Measurements from ENCODE around the gene SMC6. TPM values are rescaled to one million over a fixed set of nuclear protein-coding genes. Genes with fewer than 3 reads are reported as not detected.
A peak's percentile ranks its signal among the peaks of the same experiment; 100 is the strongest.

SMC6 gene
- total RNA-seq = 10 to 100 TPM in 4 of 5 donors, 1 to 10 TPM in 1; 8.8 to 67.4 (median 38.9) TPM
- 1 to 10 TPM; 3.3 to 9.3 (median 4.1) TPM for polyA plus RNA-seq
- long read RNA-seq, donor 1 = 0 reads
- long read RNA-seq, donor 2 = 0 reads
- long read RNA-seq, donor 3, partial matches to known transcripts = 0 of 1 reads
- long read RNA-seq, donor 3, other reads (novel, unspliced or antisense) = 0 of 1 reads
- long read RNA-seq, donor 4 = 0 reads
- long read RNA-seq, donor 5 = 0 reads
- long read RNA-seq, donor 6 = 0 reads
- long read RNA-seq, donor 7 = 0 reads
- long read RNA-seq, donor 8, partial matches to known transcripts = 0 of 1 reads
- long read RNA-seq, donor 8, other reads (novel, unspliced or antisense) = 0 of 1 reads
- long read RNA-seq, donor 9 = 0 reads
- long read RNA-seq, donor 10 = 0 reads

- intact Hi-C loops (cut with DNase I; ENCODE audit: low total_unique reads) = no loop called here
- WGBS, 5 donors = 0 to 1% (median 0%) methylated on average over 44 to 76 of the region's 76 CpGs
- DNase-seq = peak; percentile 92 to 97
- peak in 2 of 3 donors; percentile 1 to 53 for TF ChIP-seq POLR2AphosphoS5 (IDR thresholded peaks at IDR 0.05)
- TF ChIP-seq EP300 (IDR thresholded peaks at IDR 0.05) = no peak
- TF ChIP-seq, protein P1, sequence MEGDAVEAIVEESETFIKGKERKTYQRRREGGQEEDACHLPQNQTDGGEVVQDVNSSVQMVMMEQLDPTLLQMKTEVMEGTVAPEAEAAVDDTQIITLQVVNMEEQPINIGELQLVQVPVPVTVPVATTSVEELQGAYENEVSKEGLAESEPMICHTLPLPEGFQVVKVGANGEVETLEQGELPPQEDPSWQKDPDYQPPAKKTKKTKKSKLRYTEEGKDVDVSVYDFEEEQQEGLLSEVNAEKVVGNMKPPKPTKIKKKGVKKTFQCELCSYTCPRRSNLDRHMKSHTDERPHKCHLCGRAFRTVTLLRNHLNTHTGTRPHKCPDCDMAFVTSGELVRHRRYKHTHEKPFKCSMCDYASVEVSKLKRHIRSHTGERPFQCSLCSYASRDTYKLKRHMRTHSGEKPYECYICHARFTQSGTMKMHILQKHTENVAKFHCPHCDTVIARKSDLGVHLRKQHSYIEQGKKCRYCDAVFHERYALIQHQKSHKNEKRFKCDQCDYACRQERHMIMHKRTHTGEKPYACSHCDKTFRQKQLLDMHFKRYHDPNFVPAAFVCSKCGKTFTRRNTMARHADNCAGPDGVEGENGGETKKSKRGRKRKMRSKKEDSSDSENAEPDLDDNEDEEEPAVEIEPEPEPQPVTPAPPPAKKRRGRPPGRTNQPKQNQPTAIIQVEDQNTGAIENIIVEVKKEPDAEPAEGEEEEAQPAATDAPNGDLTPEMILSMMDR (IDR thresholded peaks at IDR 0.05) = no peak
- no peak for TF ChIP-seq POLR2A (IDR thresholded peaks at IDR 0.05)
- Histone ChIP-seq H3K36me3 (no peaks in the 10 kb centered on the region), H3K4me1 (peaks cover 4 to 43% (median 22%) of the 10 kb centered on the region in 4 donors), H3K27me3 (no peaks in the 10 kb centered on the region), H3K9me3 (no peaks in the 10 kb centered on the region), H3K27ac (peak within 1 kb of the TSS; percentile 95 to 99 (median 97)), H3K4me3 (peak within 1 kb of the TSS; percentile 87 to 98 (median 92))
These were observed at the start of gene SMC6, which contains the start of gene GEN1 for GRCh38 chr2:17753803-17754663. SMC6 (minus strand) TSS chr2:17753810; CDS start chr2:17745946, 7,864 bp downstream. GEN1 (plus strand) TSS chr2:17754138; CDS start chr2:17759944, 5,806 bp downstream.

DNA sequence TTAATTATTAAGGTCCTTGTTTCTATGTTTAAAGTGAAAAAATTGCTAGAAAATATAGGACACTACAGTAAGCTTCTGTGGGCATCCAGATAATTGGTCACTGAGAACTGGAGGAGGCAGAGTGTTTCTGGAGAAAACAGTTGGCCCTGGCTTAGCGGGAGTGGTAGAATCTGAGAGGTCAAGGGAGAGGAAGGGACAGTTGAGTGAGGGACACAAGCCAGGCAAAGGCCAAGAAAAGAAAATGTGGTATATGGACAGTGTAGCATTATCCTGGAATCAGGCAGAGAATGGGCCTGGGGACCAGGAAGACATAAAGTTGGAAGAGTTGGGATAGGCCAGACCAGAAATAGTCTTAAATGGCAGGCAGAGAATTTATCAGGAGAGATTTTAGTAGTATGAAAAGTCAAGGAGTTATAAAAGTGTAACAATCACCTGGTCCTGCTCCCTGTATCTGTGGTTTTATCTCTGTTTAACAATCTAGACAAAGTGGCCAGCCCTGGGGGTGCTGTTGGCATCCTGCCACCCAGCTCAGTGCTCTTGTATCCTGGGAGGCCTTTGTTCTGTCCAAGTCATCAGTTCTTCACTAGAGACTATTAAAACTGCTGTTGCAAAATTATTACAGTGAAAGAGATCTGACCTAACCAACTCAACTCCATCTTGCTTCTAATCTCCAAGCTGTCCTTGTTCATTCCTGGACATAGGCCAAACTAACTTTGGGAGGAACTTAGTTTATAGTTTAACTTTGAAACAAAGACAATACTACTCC is 47.3 kb upstream of the SMC6 start:
- intact Hi-C loops (cut with DNase I; ENCODE audit: low total_unique reads) = no loop called here
- no peak overlapping the region for H3K4me3 ChIP-seq
- DNase-seq = peak in 1 of 2 donors; percentile 17
- no peaks in the 10 kb centered on the region for H3K4me1 ChIP-seq
- no peaks in the 10 kb centered on the region for H3K36me3 ChIP-seq
- no peak overlapping the region for H3K27ac ChIP-seq
- no peaks in the 10 kb centered on the region for H3K9me3 ChIP-seq
- no peaks in the 10 kb centered on the region for H3K27me3 ChIP-seq
- WGBS, 5 donors = 96 to 100% (median 100%) methylated on average over 1 of the region's 1 CpG
- TF ChIP-seq POLR2AphosphoS5 (IDR thresholded peaks at IDR 0.05) = no peak
- TF ChIP-seq, protein P1 (IDR thresholded peaks at IDR 0.05) = no peak
- no peak for TF ChIP-seq POLR2A (IDR thresholded peaks at IDR 0.05)
- TF ChIP-seq EP300 (IDR thresholded peaks at IDR 0.05) = no peak

GRCh38 chr2:17800219-17800618 is 46.6 kb upstream of the SMC6 start:
- no peak for TF ChIP-seq EP300 (IDR thresholded peaks at IDR 0.05)
- TF ChIP-seq POLR2AphosphoS5 (IDR thresholded peaks at IDR 0.05) = no peak
- TF ChIP-seq POLR2A (IDR thresholded peaks at IDR 0.05) = no peak
- TF ChIP-seq, protein P1 (IDR thresholded peaks at IDR 0.05) = no peak
- WGBS, 5 donors = 46 to 57% (median 51%) methylated on average over 5 of the region's 5 CpGs
- DNase-seq = peak in 1 of 2 donors; percentile 70
- H3K9me3 ChIP-seq = no peaks in the 10 kb centered on the region
- no peak overlapping the region for H3K4me3 ChIP-seq
- no peaks in the 10 kb centered on the region for H3K4me1 ChIP-seq
- no peak overlapping the region for H3K27ac ChIP-seq
- no peaks in the 10 kb centered on the region for H3K36me3 ChIP-seq
- no peaks in the 10 kb centered on the region for H3K27me3 ChIP-seq
- intact Hi-C loops (cut with DNase I; ENCODE audit: low total_unique reads) = no loop called here
